Neural crest cell (in vitro differentiated cells): Measurements from ENCODE around the gene DSE. TPM values are rescaled to one million over a fixed set of nuclear protein-coding genes. Genes with fewer than 3 reads are reported as not detected.

Experiments used
- DNase-seq: peaks from one replicate; pipeline ENCODE4 v3.0.0; 2021; ENCODE audit warnings: low read depth, mixed read lengths, low spot score
- H3K27ac Mint-ChIP-seq: one replicate; pipeline ENCODE4 v1.8.0; 2021; ENCODE audit warnings: mild to moderate bottlenecking, mixed read lengths; ENCODE audit not compliant: unreplicated experiment
- H3K27me3 Mint-ChIP-seq: 2 replicates; pipeline ENCODE4 v1.8.0; 2021; ENCODE audit warnings: low read depth, mild to moderate bottlenecking, mixed read lengths
- H3K36me3 Mint-ChIP-seq: 2 replicates; pipeline ENCODE4 v1.8.0; 2021; ENCODE audit warnings: low read depth, mild to moderate bottlenecking, mixed read lengths
- H3K4me1 Mint-ChIP-seq: 2 replicates; pipeline ENCODE4 v1.8.0; 2021; ENCODE audit warnings: mixed read lengths
- H3K4me3 Mint-ChIP-seq: one replicate; pipeline ENCODE4 v1.8.0; 2021; ENCODE audit warnings: mild to moderate bottlenecking, mixed read lengths
- H3K9me3 Mint-ChIP-seq: 2 replicates; pipeline ENCODE4 v1.8.0; 2021; ENCODE audit warnings: mixed read lengths
- CTCF ChIP-seq: fragments of 200-600 bp; sonication (generic); conservative IDR thresholded peaks from 2 replicates; pipeline ENCODE4 v1.5.0; 2021; ENCODE audit warnings: antibody characterized with exemption, mild to moderate bottlenecking
- total RNA-seq: library from RNA; stranded (reverse); gene quantifications from 2 replicates; pipeline ENCODE4 v1.2.1, GENCODE V29; 2021

DSE gene
- total RNA-seq, 1 donor from 2014 or later = 21.0 TPM

GRCh38 chr6:116405652-116406356, 35.1 kb downstream of the DSE start:
- H3K4me1 Mint-ChIP-seq = peaks cover 24% of the 10 kb centered on the region
- peak overlapping the region; percentile 31 for H3K4me3 Mint-ChIP-seq
- no peak for DNase-seq

GRCh38 chr6:116406678-116407345, 36.1 kb downstream of the DSE start:
- no peaks in the 10 kb centered on the region for H3K36me3 Mint-ChIP-seq
- no peaks in the 10 kb centered on the region for H3K9me3 Mint-ChIP-seq
- no peak overlapping the region for H3K4me3 Mint-ChIP-seq
- H3K27ac Mint-ChIP-seq = no peak overlapping the region
- peaks cover 28% of the 10 kb centered on the region for H3K4me1 Mint-ChIP-seq
- H3K27me3 Mint-ChIP-seq = no peaks in the 10 kb centered on the region
- no peak for DNase-seq
- no peak for TF ChIP-seq CTCF

More at GRCh38 chr6:116405652-116406356, 35.1 kb downstream of the DSE start:
- TF ChIP-seq CTCF = no peak
- no peak overlapping the region for H3K27ac Mint-ChIP-seq
- no peaks in the 10 kb centered on the region for H3K9me3 Mint-ChIP-seq
- H3K27me3 Mint-ChIP-seq = no peaks in the 10 kb centered on the region
- H3K36me3 Mint-ChIP-seq = no peaks in the 10 kb centered on the region

GRCh38 chr6:116408491-116408890, 37.7 kb downstream of the DSE start:
- Mint-ChIP-seq H3K27me3 (no peaks in the 10 kb centered on the region), H3K4me3 (no peak overlapping the region), H3K4me1 (peaks cover 38% of the 10 kb centered on the region)

GRCh38 chr6:116409756-116410155, 39.0 kb downstream of the DSE start:
- Mint-ChIP-seq H3K4me3 (no peak overlapping the region), H3K9me3 (no peaks in the 10 kb centered on the region), H3K36me3 (no peaks in the 10 kb centered on the region), H3K27ac (peak overlapping the region; percentile 70), H3K27me3 (no peaks in the 10 kb centered on the region), H3K4me1 (peaks cover 30% of the 10 kb centered on the region)
- no peak for DNase-seq
- TF ChIP-seq CTCF = no peak

More at GRCh38 chr6:116408491-116408890, 37.7 kb downstream of the DSE start:
- no peak overlapping the region for H3K27ac Mint-ChIP-seq
- no peaks in the 10 kb centered on the region for H3K36me3 Mint-ChIP-seq
- no peak for TF ChIP-seq CTCF
- H3K9me3 Mint-ChIP-seq = no peaks in the 10 kb centered on the region
- no peak for DNase-seq

GRCh38 chr6:116411284-116411623, 40.5 kb downstream of the DSE start:
- H3K27me3 Mint-ChIP-seq = no peaks in the 10 kb centered on the region
- H3K4me3 Mint-ChIP-seq = no peak overlapping the region
- DNase-seq = no peak
- peaks cover 33% of the 10 kb centered on the region for H3K4me1 Mint-ChIP-seq
- H3K27ac Mint-ChIP-seq = no peak overlapping the region
- no peak for TF ChIP-seq CTCF
- H3K36me3 Mint-ChIP-seq = no peaks in the 10 kb centered on the region
- no peaks in the 10 kb centered on the region for H3K9me3 Mint-ChIP-seq
